ENCODE data around the gene TMEM236. TPM values are rescaled to one million over a fixed set of nuclear protein-coding genes. Genes with fewer than 3 reads are reported as not detected.

TMEM236 gene
- total RNA-seq, 2 experiments from 2014 or later, result not detected

DNA sequence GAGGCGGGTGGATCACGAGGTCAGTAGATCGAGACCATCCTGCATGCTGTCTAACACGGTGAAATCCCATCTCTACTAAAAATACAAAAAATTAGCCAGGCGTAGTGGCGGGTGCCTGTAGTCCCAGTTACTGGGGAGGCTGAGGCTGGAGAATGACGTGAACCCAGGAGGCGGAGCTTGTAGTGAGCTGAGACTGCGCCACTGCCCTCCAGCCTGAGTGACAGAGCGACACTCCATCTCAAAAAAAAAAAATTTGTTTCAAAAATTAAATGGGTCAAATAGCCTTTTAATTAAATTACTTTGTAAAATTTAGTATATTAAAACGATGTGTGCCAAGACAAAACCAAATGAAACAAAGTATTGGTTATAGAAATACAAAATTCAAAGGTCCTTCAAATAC lies 50.3 kb downstream of the TMEM236 start:
- CTCF ChIA-PET (ENCODE audit: unreplicated experiment), result no interaction called here
- Histone ChIP-seq H3K79me2 (ENCODE audit: insufficient read depth, low read depth, low read length) (no peaks in the 10 kb centered on the region), H3K9me2 (ENCODE audit: insufficient read depth, low read length) (no peaks in the 10 kb centered on the region), H4K20me1 (ENCODE audit: insufficient read depth, low read length) (no peaks in the 10 kb centered on the region), H2AFZ (ENCODE audit: low read length) (no peak overlapping the region), H3K4me3 (ENCODE audit: low read depth, low read length, poor library complexity, severe bottlenecking) (no peak overlapping the region), H3K4me2 (ENCODE audit: low read length) (no peak overlapping the region), H3K36me3 (ENCODE audit: insufficient read depth, low read length) (no peaks in the 10 kb centered on the region), H3K27ac (ENCODE audit: low read depth, low read length, poor library complexity, severe bottlenecking) (no peak overlapping the region), H3K9me3 (ENCODE audit: low read length) (no peaks in the 10 kb centered on the region), H3K4me1 (ENCODE audit: insufficient read depth, low read length, poor library complexity, severe bottlenecking) (no peaks in the 10 kb centered on the region)
- POLR2A ChIA-PET, result no interaction called here
- intact Hi-C loops (cut with micrococcal nuclease; ENCODE audit: unreplicated experiment), result no loop called here
- BruUV-seq (replicated peaks), result no TSS peak
- DNase-seq (ENCODE audit: low spot score), result no peak
- no peak for TF ChIP-seq CTCF (conservative IDR thresholded peaks at IDR 0.05; ENCODE audit: low read length)
- TF ChIP-seq EZH2phosphoT487 (IDR thresholded peaks at IDR 0.05; ENCODE audit: borderline replicate concordance, low read depth, low read length), result no peak

- Histone ChIP-seq H3K79me2 (ENCODE audit: insufficient read depth, low read depth, low read length) (no peaks in the 10 kb centered on the region), H2AFZ (ENCODE audit: low read length) (no peak overlapping the region), H4K20me1 (ENCODE audit: insufficient read depth, low read length) (no peaks in the 10 kb centered on the region), H3K4me3 (ENCODE audit: low read depth, low read length, poor library complexity, severe bottlenecking) (no peak overlapping the region), H3K4me2 (ENCODE audit: low read length) (no peak overlapping the region), H3K36me3 (ENCODE audit: insufficient read depth, low read length) (no peaks in the 10 kb centered on the region), H3K9me3 (ENCODE audit: low read length) (no peaks in the 10 kb centered on the region), H3K27ac (ENCODE audit: low read depth, low read length, poor library complexity, severe bottlenecking) (no peak overlapping the region), H3K9me2 (ENCODE audit: insufficient read depth, low read length) (no peaks in the 10 kb centered on the region), H3K4me1 (ENCODE audit: insufficient read depth, low read length, poor library complexity, severe bottlenecking) (no peaks in the 10 kb centered on the region)
- ChIA-PET CTCF (ENCODE audit: unreplicated experiment) (no interaction called here), POLR2A (no interaction called here)
- intact Hi-C loops (cut with micrococcal nuclease; ENCODE audit: unreplicated experiment), result no loop called here
- DNase-seq (ENCODE audit: low spot score), result no peak
- no TSS peak for BruUV-seq (replicated peaks)
- TF ChIP-seq CTCF (conservative IDR thresholded peaks at IDR 0.05; ENCODE audit: low read length) (no peak), EZH2phosphoT487 (IDR thresholded peaks at IDR 0.05; ENCODE audit: borderline replicate concordance, low read depth, low read length) (no peak)
Measured at GRCh38 chr10:17802976-17803375, 51.0 kb downstream of the TMEM236 start.

GRCh38 chr10:17805330-17805729 lies 53.3 kb downstream of the TMEM236 start:
- H2AFZ ChIP-seq (ENCODE audit: low read length), result no peak overlapping the region
- no peaks in the 10 kb centered on the region for H3K79me2 ChIP-seq (ENCODE audit: insufficient read depth, low read depth, low read length)
- no peaks in the 10 kb centered on the region for H3K4me1 ChIP-seq (ENCODE audit: insufficient read depth, low read length, poor library complexity, severe bottlenecking)
- CTCF ChIA-PET (ENCODE audit: unreplicated experiment), result no interaction called here
- POLR2A ChIA-PET, result no interaction called here
- no peak overlapping the region for H3K4me2 ChIP-seq (ENCODE audit: low read length)
- H3K36me3 ChIP-seq (ENCODE audit: insufficient read depth, low read length), result no peaks in the 10 kb centered on the region
- no peaks in the 10 kb centered on the region for H3K9me2 ChIP-seq (ENCODE audit: insufficient read depth, low read length)
- TF ChIP-seq CTCF (conservative IDR thresholded peaks at IDR 0.05; ENCODE audit: low read length), result no peak
- TF ChIP-seq EZH2phosphoT487 (IDR thresholded peaks at IDR 0.05; ENCODE audit: borderline replicate concordance, low read depth, low read length), result no peak
- BruUV-seq (replicated peaks), result no TSS peak
- no peaks in the 10 kb centered on the region for H4K20me1 ChIP-seq (ENCODE audit: insufficient read depth, low read length)
- no peak overlapping the region for H3K27ac ChIP-seq (ENCODE audit: low read depth, low read length, poor library complexity, severe bottlenecking)
- no peak overlapping the region for H3K4me3 ChIP-seq (ENCODE audit: low read depth, low read length, poor library complexity, severe bottlenecking)
- DNase-seq (ENCODE audit: low spot score), result no peak
- H3K9me3 ChIP-seq (ENCODE audit: low read length), result no peaks in the 10 kb centered on the region
- intact Hi-C loops (cut with micrococcal nuclease; ENCODE audit: unreplicated experiment), result no loop called here

Data from OCI-LY7 (cell line).